Hematopoietic multipotent progenitor cell (in vitro differentiated cells): ENCODE data around the gene TMEM72. TPM values are rescaled to one million over a fixed set of nuclear protein-coding genes. Genes with fewer than 3 reads are reported as not detected.
A peak's percentile ranks its signal among the peaks of the same experiment; 100 is the strongest.
"Not testable (repeated sequence)": the region's sequence is repeated elsewhere in the genome, so short reads cannot be mapped to it uniquely, and the experiment has no call there.

Source experiments
- DNase-seq, 3 donors: peaks; one replicate each; pipeline ENCODE4 v3.0.0-alpha.2; 2011 to 2015; ENCODE audit warnings: low read depth in 2 of 3, low spot score in 2 of 3
- total RNA-seq: library from RNA; depleted of rRNA; stranded (reverse); fragments of >200 nt; gene quantifications from one replicate; pipeline ENCODE4 v1.2.3, GENCODE V29; 2012

TMEM72 gene
- 3.8 TPM for total RNA-seq

DNA sequence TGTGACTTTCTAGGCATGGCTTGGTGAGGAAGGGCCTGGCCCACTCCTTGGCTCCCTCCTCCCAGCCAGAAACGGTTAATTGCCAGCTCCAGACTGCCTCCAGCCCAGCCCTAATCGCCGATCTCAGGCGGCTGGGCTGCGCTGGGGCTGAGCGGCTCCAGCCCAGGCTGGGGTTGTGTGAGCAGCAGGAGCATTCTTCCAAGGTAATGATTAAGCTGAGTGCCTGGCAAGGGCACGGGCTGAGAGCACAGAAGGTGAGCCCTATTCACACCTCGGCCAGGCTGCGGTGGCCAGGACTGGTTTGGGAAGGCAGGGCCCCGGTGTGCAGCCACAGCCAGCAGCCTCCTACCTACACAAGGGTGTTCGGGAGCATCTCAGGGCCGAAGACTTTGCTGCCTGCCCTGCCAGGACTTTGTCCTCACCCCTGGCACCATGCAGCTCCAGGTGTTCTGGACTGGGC lies at the start of gene TMEM72:
Gene TMEM72 (plus strand): TSS at position 257 of the 460 bp plus-strand sequence. CDS start 176 bp downstream, at position 433.
- DNase-seq, result peak in 1 of 3 donors; percentile 13

DNA sequence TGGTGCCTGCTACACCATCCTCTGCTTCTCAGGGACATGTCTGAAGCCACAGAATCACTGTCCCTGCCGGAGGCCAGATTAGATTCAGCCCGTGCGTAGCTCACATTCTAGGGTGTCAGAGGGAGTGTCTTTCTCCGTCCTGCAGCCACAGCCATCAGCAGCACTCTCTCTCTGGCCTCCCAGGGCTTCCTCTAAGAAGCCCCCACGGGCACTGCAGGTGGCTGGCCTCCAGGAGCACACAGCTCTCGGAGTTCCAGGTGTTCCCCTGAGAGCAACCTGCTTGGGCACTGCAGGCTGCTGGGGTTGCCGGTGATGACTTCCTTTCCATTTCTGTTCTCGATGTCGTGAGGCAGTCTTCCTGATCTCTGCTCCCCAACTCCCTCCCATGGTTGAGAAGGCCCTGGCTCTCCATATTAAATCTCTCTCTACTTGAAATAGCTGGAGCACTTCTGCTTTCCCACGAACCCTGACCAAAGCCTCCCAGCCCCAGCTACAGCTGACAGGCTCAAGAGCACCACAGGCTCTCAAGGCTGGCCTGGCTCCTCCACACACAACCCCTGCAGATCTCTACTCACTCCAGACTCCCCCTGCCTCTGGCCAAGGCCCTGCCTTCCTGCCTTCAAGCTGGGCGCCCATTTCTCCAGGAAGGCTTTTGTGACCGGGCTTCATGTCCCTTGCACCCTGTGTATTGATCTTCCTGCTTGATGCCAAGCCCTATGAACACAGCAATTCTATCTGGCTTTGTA lies 49.0 kb upstream of the TMEM72 start:
- DNase-seq, result no peak

DNA sequence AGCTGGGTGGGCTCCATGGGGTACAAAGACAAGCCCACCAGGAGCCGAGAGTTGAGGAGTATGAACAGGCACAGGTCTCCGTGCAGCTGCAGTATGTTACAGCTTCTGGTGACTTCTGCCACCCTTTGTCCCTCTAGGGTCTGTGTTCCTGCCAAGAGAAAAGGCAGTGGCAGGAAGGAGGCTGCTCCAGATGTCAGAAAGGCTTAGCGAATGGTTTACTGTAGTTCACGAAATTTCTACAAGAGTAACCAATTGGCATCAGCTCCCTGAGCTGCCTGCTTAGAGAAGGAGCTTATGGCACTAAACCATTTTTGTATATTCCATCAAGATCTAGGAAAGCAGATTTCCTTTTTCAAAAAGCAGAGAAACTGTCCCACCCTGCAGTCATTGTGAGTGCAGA lies 48.2 kb upstream of the TMEM72 start:
- DNase-seq, result no peak

DNA sequence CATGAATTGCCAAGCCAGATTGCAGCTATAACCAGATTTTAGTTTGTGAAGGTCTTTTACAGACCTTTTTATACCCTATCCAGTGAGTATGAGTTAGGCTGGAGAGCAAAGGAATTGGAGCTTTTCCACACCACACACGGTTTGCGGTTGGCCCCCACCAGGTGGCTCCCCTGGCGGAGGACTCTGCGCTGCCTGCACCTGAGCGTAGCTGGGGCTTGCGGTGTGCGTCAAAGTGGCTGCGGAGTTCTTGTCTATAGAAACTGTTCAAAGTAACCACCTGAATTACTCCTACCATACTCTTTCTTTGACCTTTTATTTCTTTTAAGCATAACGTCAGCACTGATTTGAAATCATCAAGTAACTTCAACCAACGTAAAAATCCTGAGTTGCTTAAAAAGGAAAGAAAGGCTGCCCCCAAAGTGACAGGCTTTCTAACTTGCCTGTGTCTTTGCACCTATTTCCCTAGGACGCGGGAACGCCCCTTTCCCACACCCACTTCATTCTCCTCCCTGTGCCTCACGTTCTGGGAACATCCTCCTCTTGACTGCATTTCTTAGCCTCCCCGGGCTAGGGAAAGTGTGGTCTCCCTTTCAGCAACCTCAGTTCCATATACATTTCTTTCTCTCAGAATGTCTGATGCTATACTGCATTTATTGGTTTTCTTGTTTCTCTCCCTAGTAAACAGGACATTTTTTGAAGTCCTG lies 47.6 kb upstream of the TMEM72 start:
- no peak for DNase-seq

DNA sequence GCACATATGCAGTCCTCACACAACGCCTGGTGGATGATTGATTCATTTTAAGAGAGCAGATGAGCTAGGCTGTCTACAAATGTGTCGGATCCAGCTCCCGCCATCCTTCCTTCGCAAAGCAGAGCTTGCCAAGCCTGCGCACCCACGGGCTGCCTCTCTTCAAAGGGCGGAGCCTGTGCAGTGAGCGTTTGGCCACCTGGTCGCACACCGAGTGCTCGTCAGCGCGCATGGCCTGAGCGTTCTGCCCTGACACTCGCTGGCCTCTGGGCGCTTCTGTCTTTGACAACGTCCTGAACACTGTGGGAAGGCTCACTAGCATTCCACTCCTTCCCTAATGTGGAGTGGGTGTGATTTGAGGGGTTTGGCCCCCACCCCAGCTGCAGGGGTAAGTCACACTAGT lies 47.1 kb upstream of the TMEM72 start:
- DNase-seq, result peak in 1 of 3 donors; percentile 32

DNA sequence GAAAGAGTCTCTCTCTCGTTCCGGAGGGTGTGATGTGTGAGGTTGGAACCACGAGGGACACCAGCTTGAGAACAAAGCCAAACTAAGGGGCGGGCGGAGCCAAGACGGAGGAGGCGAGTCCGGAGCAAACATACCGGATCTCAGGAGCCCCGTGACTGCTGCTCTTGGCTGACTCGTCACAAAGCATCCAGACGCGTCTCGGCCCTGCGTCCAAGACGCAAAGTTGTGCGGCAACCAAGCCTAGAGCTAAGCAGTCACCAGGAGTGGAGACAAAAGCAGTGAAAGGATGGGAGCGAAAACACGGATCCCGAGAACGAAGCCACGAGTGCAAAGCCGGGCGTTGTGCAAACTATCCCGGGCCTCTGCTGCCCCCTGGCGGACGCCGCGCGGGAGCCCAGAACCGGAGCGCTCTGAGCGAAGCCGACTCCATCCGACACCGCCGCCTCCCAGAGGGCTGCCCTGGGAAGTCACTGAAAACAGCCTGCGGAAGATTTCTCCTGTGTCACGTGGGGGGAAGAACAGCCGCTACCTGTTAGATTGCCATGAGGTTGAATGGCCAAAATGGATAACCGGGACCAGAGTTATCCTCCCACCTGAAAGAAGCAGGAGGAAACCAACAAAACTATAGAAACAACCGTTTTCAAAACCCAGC lies 46.4 kb upstream of the TMEM72 start:
- peak; percentile 59 to 79 (median 70) for DNase-seq

DNA sequence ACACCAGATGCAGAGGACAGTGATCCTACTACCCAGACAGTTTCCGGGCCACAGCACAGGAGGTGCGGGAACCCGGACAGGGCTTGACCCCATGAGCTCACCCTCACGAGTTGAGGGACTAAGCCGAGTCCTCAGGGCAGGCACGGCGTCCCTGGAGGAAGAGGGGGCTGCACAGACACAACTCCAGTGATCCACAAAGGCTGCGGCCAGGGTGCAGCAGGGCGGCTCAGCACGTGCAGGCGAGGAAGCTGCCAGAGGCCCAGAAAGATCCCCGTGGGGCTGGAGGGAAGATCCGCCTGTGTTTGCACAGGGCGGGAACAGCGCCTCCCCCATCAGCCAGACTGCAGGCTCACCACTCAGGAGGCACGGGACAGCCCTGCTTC lies 45.9 kb upstream of the TMEM72 start:
- DNase-seq, result no peak

DNA sequence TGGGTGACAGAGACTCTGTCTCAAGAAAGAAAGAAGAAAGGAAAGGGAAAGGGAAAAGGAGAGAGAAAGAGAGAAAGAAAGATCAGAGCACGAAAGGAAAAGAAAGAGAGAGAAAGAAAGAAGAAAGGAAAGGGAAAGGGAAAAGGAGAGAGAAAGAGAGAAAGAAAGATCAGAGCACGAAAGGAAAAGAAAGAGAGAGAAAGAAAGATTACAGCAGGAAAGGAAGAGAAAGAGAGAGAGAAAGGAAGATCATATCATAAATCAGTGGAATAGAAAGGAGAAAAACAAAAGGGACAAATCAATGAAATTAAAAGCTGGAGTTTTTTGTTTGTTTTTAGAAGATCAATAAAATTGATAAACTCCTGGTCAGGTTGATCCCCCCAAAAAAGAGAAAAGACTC lies 44.8 kb upstream of the TMEM72 start:
- DNase-seq, result not testable (repeated sequence)

DNA sequence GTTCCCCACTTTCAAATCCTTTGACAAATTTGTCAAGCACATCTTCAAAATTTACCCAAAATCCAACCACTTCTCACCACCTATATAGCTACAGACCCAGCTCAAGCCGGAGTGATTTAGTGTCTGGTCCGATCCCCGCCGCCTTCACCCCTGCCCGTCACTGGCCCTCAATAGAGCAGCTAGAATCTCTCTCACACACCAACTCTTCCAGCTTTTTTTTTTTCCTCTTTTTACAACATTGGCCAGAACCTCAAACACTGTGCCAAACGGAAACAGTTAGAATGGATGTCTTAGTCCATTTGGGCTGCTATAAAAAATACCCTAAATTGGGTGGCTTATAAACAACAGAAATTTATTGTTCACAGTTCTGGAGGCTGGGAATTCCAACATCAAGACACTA lies 41.1 kb upstream of the TMEM72 start:
- no peak for DNase-seq

DNA sequence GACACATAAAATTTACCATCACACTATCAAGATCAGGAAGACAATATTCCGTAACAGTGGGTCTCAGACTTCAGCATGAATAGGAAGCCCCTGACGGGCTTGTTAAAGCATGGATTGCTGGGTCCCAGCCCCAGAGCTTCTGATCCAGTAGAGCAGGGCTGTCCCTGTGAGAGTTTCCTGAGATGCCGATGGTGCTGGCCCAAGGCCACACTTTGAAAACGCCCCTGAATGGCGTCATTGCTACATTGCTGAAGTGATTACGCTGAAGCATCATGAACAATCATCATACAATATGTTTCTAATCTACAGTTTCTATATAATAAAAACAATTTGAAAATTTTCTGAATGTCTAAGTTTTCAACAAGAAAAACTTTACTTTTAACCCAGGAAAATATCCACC lies 38.0 kb upstream of the TMEM72 start:
- no peak for DNase-seq

DNA sequence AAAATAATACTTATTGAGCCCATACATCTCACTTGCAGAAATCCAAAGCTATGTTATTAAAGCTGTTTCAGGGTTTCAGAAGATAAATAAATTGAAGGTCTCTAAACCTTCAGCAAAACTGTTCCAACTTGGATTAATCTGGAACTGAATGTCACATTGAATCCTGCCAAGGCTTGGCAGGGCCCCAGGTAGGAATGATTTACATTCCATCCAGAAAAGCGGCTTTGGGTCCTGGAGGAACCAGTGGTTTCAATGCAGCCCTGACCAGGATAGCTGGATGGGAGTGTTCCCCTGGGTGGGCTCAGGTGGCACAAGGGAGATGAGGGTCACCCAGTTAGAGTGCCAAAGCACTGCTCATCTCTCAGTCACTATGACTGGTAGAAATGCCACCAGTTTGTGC lies 37.0 kb upstream of the TMEM72 start:
- DNase-seq, result no peak

DNA sequence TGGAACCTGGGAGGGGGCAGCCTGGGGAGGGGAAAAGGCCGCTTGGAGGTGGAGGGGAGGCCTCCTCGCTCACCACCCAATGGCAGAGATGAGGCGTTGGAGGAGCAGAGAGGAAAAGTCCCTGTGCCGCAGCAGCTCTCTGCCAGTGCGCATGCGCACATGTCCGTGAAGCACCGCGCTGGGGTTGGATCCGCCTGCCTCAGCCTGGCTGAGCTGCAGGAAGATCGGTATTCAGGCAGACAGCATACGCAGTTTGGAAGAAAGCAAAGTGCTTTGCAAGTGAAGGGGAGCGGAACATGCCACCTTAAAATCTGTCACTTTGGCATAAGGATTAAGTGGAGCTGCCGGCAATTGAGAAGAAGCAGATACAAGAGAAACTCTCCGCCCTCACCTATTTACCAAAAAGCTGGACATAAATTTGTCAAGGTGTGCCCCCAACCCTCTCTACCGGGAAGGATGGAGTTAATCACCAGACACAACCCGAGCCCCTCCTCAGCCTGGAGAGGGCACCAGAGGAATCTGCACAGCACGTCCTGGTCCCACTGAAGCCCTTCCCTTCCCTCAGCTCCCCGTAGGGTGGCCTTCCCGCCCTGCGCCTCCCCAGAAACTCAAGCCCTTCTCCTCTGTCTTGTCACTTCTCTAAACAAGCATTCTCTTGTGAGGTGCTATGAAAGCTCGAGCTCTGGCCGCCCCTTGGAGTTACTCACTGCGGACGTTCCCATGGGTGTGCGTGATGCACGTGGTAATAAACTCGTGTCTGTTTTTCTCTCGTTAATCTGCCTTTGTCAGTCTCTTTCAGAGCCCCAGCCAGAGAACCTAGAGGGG lies 32.2 kb upstream of the TMEM72 start:
- DNase-seq, result peak; percentile 49 to 81 (median 78)

DNA sequence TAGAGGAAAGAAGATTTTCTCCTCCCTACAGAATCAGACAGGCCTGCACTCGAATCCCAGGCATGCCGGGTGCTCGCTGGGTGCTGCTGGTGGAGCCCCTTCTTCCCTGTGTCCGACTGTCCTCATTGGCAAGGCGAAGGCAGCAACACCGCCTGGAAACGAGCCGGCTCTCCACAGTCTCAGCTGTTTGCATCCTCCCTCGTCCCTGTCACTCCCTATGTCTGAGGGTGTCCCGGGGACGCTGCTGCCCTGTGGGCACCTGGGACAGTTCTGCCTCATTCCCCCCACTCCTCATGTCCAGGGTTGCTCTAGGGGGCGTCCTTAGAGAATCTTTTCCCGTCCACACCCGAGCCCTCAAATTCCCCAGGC lies 31.6 kb upstream of the TMEM72 start:
- no peak for DNase-seq

DNA sequence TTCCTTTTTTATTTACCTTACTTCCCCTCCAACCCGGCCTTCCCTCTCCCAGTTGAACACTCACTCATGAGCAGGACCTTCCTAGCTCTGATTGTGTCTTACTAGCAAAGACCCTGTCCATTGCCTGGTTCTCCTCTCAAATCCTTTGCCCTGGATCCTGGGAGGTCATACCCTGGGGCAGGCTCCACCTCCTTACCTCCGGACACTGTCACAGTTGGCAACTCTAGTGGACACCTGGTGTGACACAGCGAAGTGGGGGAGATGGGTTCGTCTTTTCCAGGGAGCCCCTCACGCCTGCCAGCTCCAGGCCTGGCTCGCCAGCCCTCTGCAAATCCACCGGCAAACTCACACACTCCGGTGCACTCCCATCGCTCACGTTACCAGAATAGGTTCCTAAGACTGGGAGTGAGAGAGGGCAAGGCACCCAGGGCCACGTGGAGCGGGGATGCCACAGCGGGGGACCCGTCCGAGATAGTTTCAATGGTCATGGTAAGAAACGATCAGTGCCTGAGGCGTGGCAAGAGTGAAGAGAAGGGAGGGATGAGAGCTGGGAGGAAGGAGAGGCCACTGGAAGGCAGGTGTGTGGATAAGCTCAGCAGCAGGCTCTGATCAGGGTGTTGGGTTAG lies 30.9 kb upstream of the TMEM72 start:
- DNase-seq, result no peak

DNA sequence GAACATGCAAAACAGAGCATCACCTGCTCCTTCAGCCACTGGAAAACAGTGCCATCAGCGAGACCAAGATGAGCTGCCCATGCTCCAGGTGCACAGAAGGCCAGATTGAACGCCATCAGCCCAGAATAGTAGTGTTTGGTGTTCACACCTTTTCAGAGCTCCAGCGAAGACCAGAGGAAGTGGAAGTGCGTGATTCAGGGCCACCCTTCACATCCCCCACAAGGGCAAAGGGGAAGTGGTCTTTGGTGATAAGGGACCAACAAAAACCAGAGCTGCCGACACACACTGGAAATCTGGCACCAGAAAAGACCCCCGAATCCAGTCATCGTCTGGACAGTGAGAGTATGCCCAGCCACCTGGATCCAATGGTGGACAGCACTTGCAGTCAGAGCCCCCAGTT lies 29.5 kb upstream of the TMEM72 start:
- peak in 1 of 3 donors; percentile 50 for DNase-seq

DNA sequence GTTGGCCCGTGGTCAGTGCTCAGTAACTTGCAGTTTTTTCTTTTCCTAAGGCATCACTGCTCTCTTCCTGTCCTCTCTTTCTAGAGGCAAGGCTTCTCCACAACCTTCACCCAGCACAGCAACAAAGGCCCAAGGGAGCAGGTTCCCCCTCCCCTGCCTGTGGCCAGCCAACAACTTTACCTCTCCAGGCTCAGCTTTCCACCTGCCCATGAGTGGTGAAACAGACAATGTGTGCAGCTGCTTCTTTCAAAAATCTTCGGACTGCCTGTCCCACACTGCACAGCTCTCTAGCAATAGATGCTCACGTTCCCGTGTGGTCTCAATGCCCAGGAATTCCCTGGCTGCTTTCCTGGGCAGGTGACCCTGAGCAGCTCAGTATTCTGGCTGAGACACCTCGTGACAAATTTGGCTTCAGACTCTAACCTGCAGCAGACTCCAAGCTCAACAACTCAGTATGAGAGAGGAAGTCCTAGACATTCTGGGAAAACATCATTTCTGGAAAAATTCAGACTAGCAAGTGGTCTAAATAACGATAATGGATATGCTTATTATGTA lies 28.9 kb upstream of the TMEM72 start:
- no peak for DNase-seq

DNA sequence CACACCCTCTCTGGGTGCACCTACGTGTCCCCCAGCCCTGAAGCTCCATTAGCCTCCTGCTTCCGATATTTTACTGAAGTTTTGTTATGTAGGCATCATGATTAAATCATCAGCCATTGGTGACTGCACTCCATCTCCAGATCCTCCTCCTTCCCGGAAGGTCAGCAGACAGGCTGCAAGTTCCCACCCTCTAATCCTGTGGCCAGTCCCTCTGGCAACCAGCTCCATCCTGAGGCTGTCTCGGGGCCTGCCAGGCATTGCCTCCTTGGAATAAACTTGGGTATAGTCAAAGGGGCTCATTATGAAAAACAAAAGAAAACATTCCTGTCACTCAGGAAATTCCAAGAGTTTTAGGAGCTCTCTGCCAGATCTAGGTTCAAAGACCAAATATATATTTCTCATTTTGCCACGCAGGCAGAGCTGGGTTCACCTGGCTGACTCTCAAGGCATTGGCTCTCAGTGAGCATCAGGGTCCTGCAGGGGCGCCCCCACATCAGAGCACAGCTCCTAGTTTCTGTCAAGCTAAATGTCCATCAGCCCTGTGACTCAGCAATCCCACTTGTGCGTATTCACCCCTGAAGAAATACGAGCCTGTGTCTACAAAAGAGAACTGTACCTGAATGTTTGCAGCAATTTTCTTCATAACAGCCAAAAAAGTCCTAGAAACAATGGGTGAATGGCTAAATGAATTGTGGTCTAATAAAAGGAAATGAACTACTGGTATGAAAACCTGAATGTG lies 27.4 kb upstream of the TMEM72 start:
- no peak for DNase-seq

DNA sequence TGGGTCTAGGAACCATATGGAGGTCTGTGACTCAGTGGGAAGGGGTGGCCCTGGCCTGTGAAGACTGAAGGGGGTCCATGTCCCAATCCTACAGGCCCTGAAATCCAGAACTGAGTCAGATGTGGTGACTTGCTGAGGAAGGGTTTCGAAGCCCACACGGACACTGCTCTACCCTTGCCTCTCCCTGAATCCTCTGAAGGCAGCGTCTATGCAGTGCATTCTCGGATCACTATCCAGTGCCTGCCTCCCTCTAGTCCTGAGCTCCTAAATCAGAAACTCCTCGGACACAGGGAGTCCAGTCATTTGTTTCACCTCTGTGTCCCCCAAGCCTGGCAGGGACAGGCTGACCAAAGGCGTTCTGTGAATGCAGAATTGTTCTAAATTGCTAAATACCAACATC lies 25.4 kb upstream of the TMEM72 start:
- no peak for DNase-seq

DNA sequence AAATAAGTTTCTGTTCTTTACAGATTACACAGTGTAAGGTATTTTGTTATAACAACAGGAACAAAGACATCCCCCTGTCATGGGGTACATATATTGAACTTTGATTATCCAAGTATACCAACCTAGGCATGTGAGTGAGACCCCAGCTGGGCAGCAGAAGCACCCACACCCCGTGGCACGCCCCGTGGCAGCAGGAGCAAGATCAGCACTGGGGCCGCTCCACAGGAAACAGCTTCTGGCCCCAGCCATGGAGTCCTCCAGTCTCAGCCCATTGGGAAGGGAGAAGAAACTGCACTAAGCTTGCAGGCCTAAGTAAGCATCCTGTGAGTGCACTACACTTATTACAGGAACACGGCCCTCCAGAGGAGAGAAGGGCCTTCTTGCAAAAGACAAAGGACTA lies 24.2 kb upstream of the TMEM72 start:
- no peak for DNase-seq
